H1 (cell line): ENCODE results near the gene RAMP3. TPM values are rescaled to one million over a fixed set of nuclear protein-coding genes. Genes with fewer than 3 reads are reported as not detected.

Experiments
- SP2 ChIP-seq: IDR thresholded peaks from 2 replicates; pipeline ENCODE4 v1.6.1; 2012; ENCODE audit warnings: mild to moderate bottlenecking, low read length, inconsistent platforms
- polyA plus RNA-seq, 7 experiments: library from polyadenylated mRNA; depleted of rRNA in 3 of 7; stranded (reverse) in 5 of 7; unstranded in 2 of 7; fragments of >200 nt in 5 of 7; fragments of 200-250 nt in 2 of 7; gene quantifications; 1 replicate in 5 of 7; 2 replicates in 1 of 7; 4 replicates in 1 of 7; pipeline versions ENCODE4 v1.2.1 to v1.2.3, GENCODE V29; 2011 to 2013; ENCODE audit warnings: missing spikeins in 2 of 7, mixed read lengths in 2 of 7
- total RNA-seq: library from RNA; stranded (reverse); fragmentation: NEBNext Ultra II Directional; extraction: Animal tissue kit (Norgen Biotek cat#: 25700); gene quantifications from 2 replicates; pipeline ENCODE4 v1.2.1, GENCODE V29; 2021
- TF ChIP-seq, protein P1 (sequence below): fragments of 300-600 bp; sonication (generic); IDR thresholded peaks from 2 replicates; pipeline ENCODE4 v1.7.1; 2012; ENCODE audit warnings: low read length, moderate library complexity, mild to moderate bottlenecking, inconsistent platforms; ENCODE audit not compliant: insufficient replicate concordance

Gene RAMP3
- total and polyA plus RNA-seq, 2 of the 8 experiments (the other 6 are each of a cell fraction or from before 2014, with no cell fraction given), result 0.88 to 0.98 TPM

DNA sequence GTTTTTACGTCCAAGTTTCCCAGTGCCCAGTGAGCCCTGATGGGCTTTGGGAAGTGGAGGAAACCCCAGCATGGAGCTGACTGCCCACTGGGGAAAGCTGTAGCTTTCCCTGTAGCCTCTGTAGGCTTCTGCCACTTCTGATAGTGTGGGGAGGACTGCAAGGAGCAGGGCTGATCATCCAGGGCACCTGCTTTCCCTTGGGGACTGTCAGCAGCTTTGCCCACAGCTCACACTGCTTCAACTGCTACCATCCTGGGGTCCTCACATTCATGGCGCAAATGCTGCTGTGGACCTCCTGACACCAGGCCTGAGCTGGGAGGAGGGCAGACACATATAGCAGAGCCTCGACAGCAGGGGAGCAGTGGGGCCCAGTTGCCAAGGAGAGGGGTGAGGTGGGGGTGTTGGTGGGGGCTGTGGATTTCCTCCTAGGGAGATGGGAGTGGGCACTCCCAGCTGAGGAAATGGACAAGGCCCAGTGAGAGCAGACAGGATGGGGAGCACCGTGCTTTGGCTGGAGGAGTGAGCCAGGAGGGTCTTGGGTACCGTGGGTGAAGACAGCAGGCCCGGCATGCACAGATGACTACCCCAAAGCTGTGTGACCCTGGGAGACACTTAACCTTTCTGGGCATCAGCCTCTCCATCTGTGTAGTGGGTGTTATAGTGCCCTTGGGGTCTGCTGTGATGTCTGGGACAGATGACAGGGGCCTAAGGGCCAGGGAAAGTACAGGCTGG, 16.2 kb downstream of the RAMP3 start (continued):
- TF ChIP-seq, protein P1, sequence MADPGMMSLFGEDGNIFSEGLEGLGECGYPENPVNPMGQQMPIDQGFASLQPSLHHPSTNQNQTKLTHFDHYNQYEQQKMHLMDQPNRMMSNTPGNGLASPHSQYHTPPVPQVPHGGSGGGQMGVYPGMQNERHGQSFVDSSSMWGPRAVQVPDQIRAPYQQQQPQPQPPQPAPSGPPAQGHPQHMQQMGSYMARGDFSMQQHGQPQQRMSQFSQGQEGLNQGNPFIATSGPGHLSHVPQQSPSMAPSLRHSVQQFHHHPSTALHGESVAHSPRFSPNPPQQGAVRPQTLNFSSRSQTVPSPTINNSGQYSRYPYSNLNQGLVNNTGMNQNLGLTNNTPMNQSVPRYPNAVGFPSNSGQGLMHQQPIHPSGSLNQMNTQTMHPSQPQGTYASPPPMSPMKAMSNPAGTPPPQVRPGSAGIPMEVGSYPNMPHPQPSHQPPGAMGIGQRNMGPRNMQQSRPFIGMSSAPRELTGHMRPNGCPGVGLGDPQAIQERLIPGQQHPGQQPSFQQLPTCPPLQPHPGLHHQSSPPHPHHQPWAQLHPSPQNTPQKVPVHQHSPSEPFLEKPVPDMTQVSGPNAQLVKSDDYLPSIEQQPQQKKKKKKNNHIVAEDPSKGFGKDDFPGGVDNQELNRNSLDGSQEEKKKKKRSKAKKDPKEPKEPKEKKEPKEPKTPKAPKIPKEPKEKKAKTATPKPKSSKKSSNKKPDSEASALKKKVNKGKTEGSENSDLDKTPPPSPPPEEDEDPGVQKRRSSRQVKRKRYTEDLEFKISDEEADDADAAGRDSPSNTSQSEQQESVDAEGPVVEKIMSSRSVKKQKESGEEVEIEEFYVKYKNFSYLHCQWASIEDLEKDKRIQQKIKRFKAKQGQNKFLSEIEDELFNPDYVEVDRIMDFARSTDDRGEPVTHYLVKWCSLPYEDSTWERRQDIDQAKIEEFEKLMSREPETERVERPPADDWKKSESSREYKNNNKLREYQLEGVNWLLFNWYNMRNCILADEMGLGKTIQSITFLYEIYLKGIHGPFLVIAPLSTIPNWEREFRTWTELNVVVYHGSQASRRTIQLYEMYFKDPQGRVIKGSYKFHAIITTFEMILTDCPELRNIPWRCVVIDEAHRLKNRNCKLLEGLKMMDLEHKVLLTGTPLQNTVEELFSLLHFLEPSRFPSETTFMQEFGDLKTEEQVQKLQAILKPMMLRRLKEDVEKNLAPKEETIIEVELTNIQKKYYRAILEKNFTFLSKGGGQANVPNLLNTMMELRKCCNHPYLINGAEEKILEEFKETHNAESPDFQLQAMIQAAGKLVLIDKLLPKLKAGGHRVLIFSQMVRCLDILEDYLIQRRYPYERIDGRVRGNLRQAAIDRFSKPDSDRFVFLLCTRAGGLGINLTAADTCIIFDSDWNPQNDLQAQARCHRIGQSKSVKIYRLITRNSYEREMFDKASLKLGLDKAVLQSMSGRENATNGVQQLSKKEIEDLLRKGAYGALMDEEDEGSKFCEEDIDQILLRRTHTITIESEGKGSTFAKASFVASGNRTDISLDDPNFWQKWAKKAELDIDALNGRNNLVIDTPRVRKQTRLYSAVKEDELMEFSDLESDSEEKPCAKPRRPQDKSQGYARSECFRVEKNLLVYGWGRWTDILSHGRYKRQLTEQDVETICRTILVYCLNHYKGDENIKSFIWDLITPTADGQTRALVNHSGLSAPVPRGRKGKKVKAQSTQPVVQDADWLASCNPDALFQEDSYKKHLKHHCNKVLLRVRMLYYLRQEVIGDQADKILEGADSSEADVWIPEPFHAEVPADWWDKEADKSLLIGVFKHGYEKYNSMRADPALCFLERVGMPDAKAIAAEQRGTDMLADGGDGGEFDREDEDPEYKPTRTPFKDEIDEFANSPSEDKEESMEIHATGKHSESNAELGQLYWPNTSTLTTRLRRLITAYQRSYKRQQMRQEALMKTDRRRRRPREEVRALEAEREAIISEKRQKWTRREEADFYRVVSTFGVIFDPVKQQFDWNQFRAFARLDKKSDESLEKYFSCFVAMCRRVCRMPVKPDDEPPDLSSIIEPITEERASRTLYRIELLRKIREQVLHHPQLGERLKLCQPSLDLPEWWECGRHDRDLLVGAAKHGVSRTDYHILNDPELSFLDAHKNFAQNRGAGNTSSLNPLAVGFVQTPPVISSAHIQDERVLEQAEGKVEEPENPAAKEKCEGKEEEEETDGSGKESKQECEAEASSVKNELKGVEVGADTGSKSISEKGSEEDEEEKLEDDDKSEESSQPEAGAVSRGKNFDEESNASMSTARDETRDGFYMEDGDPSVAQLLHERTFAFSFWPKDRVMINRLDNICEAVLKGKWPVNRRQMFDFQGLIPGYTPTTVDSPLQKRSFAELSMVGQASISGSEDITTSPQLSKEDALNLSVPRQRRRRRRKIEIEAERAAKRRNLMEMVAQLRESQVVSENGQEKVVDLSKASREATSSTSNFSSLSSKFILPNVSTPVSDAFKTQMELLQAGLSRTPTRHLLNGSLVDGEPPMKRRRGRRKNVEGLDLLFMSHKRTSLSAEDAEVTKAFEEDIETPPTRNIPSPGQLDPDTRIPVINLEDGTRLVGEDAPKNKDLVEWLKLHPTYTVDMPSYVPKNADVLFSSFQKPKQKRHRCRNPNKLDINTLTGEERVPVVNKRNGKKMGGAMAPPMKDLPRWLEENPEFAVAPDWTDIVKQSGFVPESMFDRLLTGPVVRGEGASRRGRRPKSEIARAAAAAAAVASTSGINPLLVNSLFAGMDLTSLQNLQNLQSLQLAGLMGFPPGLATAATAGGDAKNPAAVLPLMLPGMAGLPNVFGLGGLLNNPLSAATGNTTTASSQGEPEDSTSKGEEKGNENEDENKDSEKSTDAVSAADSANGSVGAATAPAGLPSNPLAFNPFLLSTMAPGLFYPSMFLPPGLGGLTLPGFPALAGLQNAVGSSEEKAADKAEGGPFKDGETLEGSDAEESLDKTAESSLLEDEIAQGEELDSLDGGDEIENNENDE, result no peak
- TF ChIP-seq SP2, result no peak
- TF ChIP-seq, all 59 proteins: peak for 0
